ENCODE data around the gene CAPN9. TPM values are rescaled to one million over a fixed set of nuclear protein-coding genes. Genes with fewer than 3 reads are reported as not detected.

CAPN9 gene
- total and polyA plus RNA-seq, 2 donors (not counting 3 experiments of a cell fraction or from before 2014, with no cell fraction given) = not detected

DNA sequence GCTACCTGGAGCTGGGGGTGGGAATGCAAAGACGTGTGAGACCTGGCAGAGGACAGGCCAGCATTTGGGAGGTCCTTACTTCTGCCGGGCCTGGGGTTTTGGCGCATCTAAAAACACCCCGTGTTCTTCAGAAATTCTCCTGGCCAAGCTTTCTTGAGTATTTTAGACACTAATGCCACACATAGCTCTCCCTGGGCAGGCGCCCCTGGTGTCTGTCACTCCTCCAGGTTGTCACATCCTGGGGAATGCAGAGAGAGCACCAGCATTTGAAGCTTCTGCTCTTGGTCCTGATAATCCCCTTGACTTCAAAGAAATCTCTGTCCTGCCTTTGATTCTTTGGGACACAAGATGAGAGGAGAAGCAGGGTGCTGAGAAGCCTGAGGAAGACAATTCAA lies 6.0 kb downstream of the CAPN9 start:
- Histone ChIP-seq H3K4me3 (replicated peaks in 1 of 3; ENCODE audit: insufficient read depth in 1 of 3, low read depth in 1 of 3, low read length in 3 of 3) (no peak overlapping the region), H3K79me2 (ENCODE audit: control insufficient read depth, insufficient read depth, low read length) (no peaks in the 10 kb centered on the region), H3K27me3 (ENCODE audit: control insufficient read depth in 2 of 2, insufficient read depth in 2 of 2, low read length in 2 of 2) (no peaks in the 10 kb centered on the region), H3K4me2 (ENCODE audit: insufficient read depth, low read length) (no peak overlapping the region), H3K9me1 (replicated peaks; ENCODE audit: control insufficient read depth, extremely low read depth, insufficient read depth, low read length) (no peaks in the 10 kb centered on the region), H3K9ac (replicated peaks; ENCODE audit: extremely low read depth, insufficient read depth, low read length) (no peak overlapping the region), H3K27ac (ENCODE audit: insufficient read depth, low read depth, low read length) (no peak overlapping the region), H3K9me3 (replicated peaks; ENCODE audit: control insufficient read depth, insufficient read depth, low read length) (no peaks in the 10 kb centered on the region), H2AFZ (ENCODE audit: low read depth, low read length) (peak overlapping the region; percentile 75), H3K4me1 (ENCODE audit: control insufficient read depth, extremely low read depth, insufficient read depth, low read length) (no peaks in the 10 kb centered on the region), H4K20me1 (replicated peaks; ENCODE audit: control insufficient read depth, extremely low read depth, insufficient read depth, low read length) (no peaks in the 10 kb centered on the region), H3K36me3 (ENCODE audit: control insufficient read depth in 2 of 2, extremely low read depth in 1 of 2, insufficient read depth in 2 of 2, low read length in 2 of 2) (no peaks in the 10 kb centered on the region)
- CTCF ChIA-PET = interaction anchor here (0.9 to 1.3 kb wide), 3 partner anchors 11 to 34 kb away, joined by 3 read pairs; no protein-coding TSS in a partner anchor
- FAIRE-seq = no peak
- BruUV-seq (replicated peaks) = no TSS peak
- POLR2A ChIA-PET = interaction anchor here (0.6 kb wide), 1 partner anchor 90 kb away, joined by 3 read pairs; no protein-coding TSS in a partner anchor
- TF ChIP-seq, protein P1, sequence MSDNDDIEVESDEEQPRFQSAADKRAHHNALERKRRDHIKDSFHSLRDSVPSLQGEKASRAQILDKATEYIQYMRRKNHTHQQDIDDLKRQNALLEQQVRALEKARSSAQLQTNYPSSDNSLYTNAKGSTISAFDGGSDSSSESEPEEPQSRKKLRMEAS (IDR thresholded peaks at IDR 0.05; ENCODE audit: insufficient read depth, insufficient read length) = no peak
- TF ChIP-seq, protein P2, sequence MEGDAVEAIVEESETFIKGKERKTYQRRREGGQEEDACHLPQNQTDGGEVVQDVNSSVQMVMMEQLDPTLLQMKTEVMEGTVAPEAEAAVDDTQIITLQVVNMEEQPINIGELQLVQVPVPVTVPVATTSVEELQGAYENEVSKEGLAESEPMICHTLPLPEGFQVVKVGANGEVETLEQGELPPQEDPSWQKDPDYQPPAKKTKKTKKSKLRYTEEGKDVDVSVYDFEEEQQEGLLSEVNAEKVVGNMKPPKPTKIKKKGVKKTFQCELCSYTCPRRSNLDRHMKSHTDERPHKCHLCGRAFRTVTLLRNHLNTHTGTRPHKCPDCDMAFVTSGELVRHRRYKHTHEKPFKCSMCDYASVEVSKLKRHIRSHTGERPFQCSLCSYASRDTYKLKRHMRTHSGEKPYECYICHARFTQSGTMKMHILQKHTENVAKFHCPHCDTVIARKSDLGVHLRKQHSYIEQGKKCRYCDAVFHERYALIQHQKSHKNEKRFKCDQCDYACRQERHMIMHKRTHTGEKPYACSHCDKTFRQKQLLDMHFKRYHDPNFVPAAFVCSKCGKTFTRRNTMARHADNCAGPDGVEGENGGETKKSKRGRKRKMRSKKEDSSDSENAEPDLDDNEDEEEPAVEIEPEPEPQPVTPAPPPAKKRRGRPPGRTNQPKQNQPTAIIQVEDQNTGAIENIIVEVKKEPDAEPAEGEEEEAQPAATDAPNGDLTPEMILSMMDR (IDR thresholded peaks at IDR 0.05; ENCODE audit: extremely low read depth in 1 of 2, insufficient read depth in 1 of 2, low read depth in 1 of 2, low read length in 2 of 2) = no peak
- TF ChIP-seq GATA2 (IDR thresholded peaks at IDR 0.05; ENCODE audit: insufficient read depth, insufficient read length, low read depth, low read length) (no peak), JUN (IDR thresholded peaks at IDR 0.05; ENCODE audit: borderline replicate concordance, insufficient read depth, insufficient read length, low read depth) (no peak), POLR2A (IDR thresholded peaks at IDR 0.05; ENCODE audit: low read depth, low read length) (no peak), EZH2 (IDR thresholded peaks at IDR 0.05; ENCODE audit: borderline replicate concordance, low read depth, low read length, severe bottlenecking) (no peak), POLR2AphosphoS5 (IDR thresholded peaks at IDR 0.05; ENCODE audit: insufficient read depth, low read depth, low read length) (no peak), MYC (IDR thresholded peaks at IDR 0.05; ENCODE audit: low read depth, low read length) (no peak), FOS (IDR thresholded peaks at IDR 0.05; ENCODE audit: borderline replicate concordance, insufficient read depth, low read length) (no peak)
- no peak for DNase-seq (ENCODE audit: low read depth, low spot score)
- intact Hi-C loops (cut with micrococcal nuclease) = loop anchor here (1.0 kb wide), 1 partner anchor 225 kb away; the partner anchor contains the start of gene TTC13
- dilution Hi-C loops (cut with MboI; ENCODE audit: extremely low pct_ligation_motif_present, low sequenced_read_pairs) = no loop called here
